H1 (cell line): ENCODE measurements around the gene ING1. TPM values are rescaled to one million over a fixed set of nuclear protein-coding genes. Genes with fewer than 3 reads are reported as not detected.

Experiments used
- CTCF ChIA-PET: fragments of 300-600 bp; sonication (Branson Sonifier 250); formaldehyde crosslinking; loops from one replicate; lab custom pipeline; 2021; ENCODE audit not compliant: partially characterized antibody; lab: Charles Lee
- POLR2A ChIA-PET: fragments of 300-600 bp; sonication (Branson Sonifier 250); formaldehyde crosslinking; loops from one replicate; lab custom pipeline; 2021; ENCODE audit warnings: inconsistent platforms; ENCODE audit not compliant: partially characterized antibody; lab: Charles Lee
- DNase-seq, 2 experiments: peaks; one replicate each; pipeline versions ENCODE4 v3.0.0 to v3.0.0-alpha.2; 2010 to 2022; ENCODE audit warnings: low spot score in 2 of 2, low read depth in 1 of 2, mixed read lengths in 1 of 2
- FAIRE-seq: peaks from 2 replicates; lab custom pipeline; 2011; peaks lifted over from hg19 to GRCh38; lab: Jason Lieb, UNC
- H2AFZ ChIP-seq: 2 replicates; pipeline ENCODE4 v1.8.1; 2012; ENCODE audit warnings: low read length, inconsistent platforms
- H2AK5ac ChIP-seq: 2 replicates; pipeline ENCODE4 v1.6.1; 2013; ENCODE audit warnings: low read depth, low read length
- H2BK120ac ChIP-seq: replicated peaks from 2 replicates; pipeline ENCODE3; 2013; ENCODE audit warnings: low read depth, low read length, inconsistent platforms
- H2BK12ac ChIP-seq: 2 replicates; pipeline ENCODE4 v1.6.1; 2013; ENCODE audit warnings: low read depth, low read length
- H2BK15ac ChIP-seq: 2 replicates; pipeline ENCODE4 v1.6.1; 2013; ENCODE audit warnings: low read length
- H2BK20ac ChIP-seq: 2 replicates; pipeline ENCODE4 v1.6.1; 2013; ENCODE audit warnings: low read length
- H2BK5ac ChIP-seq: 2 replicates; pipeline ENCODE4 v1.6.1; 2013; ENCODE audit warnings: low read depth, low read length
- H3K14ac ChIP-seq: 2 replicates; pipeline ENCODE4 v1.6.1; 2013; ENCODE audit warnings: inconsistent platforms; ENCODE audit not compliant: insufficient read length
- H3K18ac ChIP-seq: 2 replicates; pipeline ENCODE4 v1.6.1; 2013; ENCODE audit warnings: low read length; ENCODE audit errors: extremely low read depth
- H3K23ac ChIP-seq: 2 replicates; pipeline ENCODE4 v1.6.1; 2013; ENCODE audit warnings: inconsistent platforms; ENCODE audit not compliant: insufficient read length
- H3K23me2 ChIP-seq: 2 replicates; pipeline ENCODE4 v1.6.1; 2013; ENCODE audit warnings: low read depth, low read length
- H3K27ac ChIP-seq: 2 replicates; pipeline ENCODE4 v1.6.1; 2011; ENCODE audit warnings: low read depth, low read length, inconsistent platforms
- H3K27me3 ChIP-seq, 4 experiments: replicated peaks in 1 of 4; 1 replicate in 1 of 4; 2 replicates in 3 of 4; pipeline versions ENCODE4 v1.6.1 to v1.8.1; 2011 to 2013; ENCODE audit warnings: low read length in 3 of 4, mild to moderate bottlenecking in 3 of 4, inconsistent platforms in 2 of 4, mixed read lengths in 2 of 4, moderate library complexity in 1 of 4; ENCODE audit not compliant: control insufficient read depth in 3 of 4, insufficient read depth in 3 of 4; ENCODE audit errors: extremely low read depth in 1 of 4
- H3K36me3 ChIP-seq, 4 experiments: 2 replicates each; pipeline versions ENCODE4 v1.6.1 to v1.8.1; 2011 to 2013; ENCODE audit warnings: mild to moderate bottlenecking in 4 of 4, low read length in 3 of 4, moderate library complexity in 2 of 4, control low read depth in 1 of 4, inconsistent platforms in 1 of 4; ENCODE audit not compliant: insufficient read depth in 4 of 4, control insufficient read depth in 2 of 4
- H3K4ac ChIP-seq: replicated peaks from 2 replicates; pipeline ENCODE3; 2013; ENCODE audit warnings: low read length, low read depth, mixed read lengths, inconsistent platforms; ENCODE audit not compliant: insufficient read length
- H3K4me1 ChIP-seq, 4 experiments: replicated peaks in 1 of 4; 1 replicate in 1 of 4; 2 replicates in 3 of 4; pipeline versions ENCODE4 v1.6.1 to v1.8.1; 2011 to 2013; ENCODE audit warnings: low read length in 3 of 4, inconsistent platforms in 2 of 4, mixed read lengths in 1 of 4; ENCODE audit not compliant: insufficient read depth in 4 of 4, control insufficient read depth in 3 of 4
- H3K4me2 ChIP-seq, 2 experiments: 2 replicates each; pipeline versions ENCODE4 v1.6.1 to v1.8.1; 2011 to 2013; ENCODE audit warnings: low read depth in 2 of 2, low read length in 2 of 2, control low read depth in 1 of 2, inconsistent platforms in 1 of 2, mild to moderate bottlenecking in 1 of 2; ENCODE audit not compliant: insufficient read depth in 1 of 2
- H3K4me3 ChIP-seq, 4 experiments: fragments of 200-600, 300-600 bp in 1 of 4; sonication (generic), shearing (Covaris generic), sonication (Bioruptor Twin) in 1 of 4; 2 replicates each; pipeline versions ENCODE4 v1.5.1 to v1.8.1; 2011 to 2016; ENCODE audit warnings: low read length in 4 of 4, low read depth in 3 of 4, control low read depth in 2 of 4, inconsistent platforms in 2 of 4, mild to moderate bottlenecking in 2 of 4, mixed read lengths in 1 of 4, moderate library complexity in 1 of 4; ENCODE audit not compliant: insufficient read depth in 2 of 4; ENCODE audit errors: extremely low read depth in 1 of 4
- H3K56ac ChIP-seq: replicated peaks from 2 replicates; pipeline ENCODE3; 2013; ENCODE audit warnings: low read depth, mild to moderate bottlenecking, mixed read lengths, low read length, inconsistent platforms; ENCODE audit not compliant: insufficient read length
- H3K79me1 ChIP-seq: 2 replicates; pipeline ENCODE4 v1.6.1; 2013; ENCODE audit warnings: low read depth, low read length, control low read depth
- H3K79me2 ChIP-seq, 2 experiments: 2 replicates each; pipeline versions ENCODE4 v1.6.1 to v1.8.1; 2012 to 2013; ENCODE audit warnings: low read length in 2 of 2, mild to moderate bottlenecking in 2 of 2, inconsistent platforms in 1 of 2; ENCODE audit not compliant: insufficient read depth in 2 of 2, control insufficient read depth in 1 of 2
- H3K9ac ChIP-seq, 4 experiments: replicated peaks in 1 of 4; 1 replicate in 1 of 4; 2 replicates in 3 of 4; pipeline versions ENCODE4 v1.6.1 to v1.8.1; 2011 to 2013; ENCODE audit warnings: low read depth in 3 of 4, low read length in 3 of 4, control low read depth in 2 of 4, mild to moderate bottlenecking in 2 of 4, moderate library complexity in 2 of 4, inconsistent platforms in 1 of 4; ENCODE audit errors: extremely low read depth in 1 of 4
- H3K9me3 ChIP-seq, 2 experiments: 2 replicates each; pipeline versions ENCODE4 v1.6.1 to v1.8.1; 2012 to 2013; ENCODE audit warnings: mild to moderate bottlenecking in 2 of 2, moderate library complexity in 2 of 2, control low read depth in 1 of 2, inconsistent platforms in 1 of 2, low read depth in 1 of 2, low read length in 1 of 2, mixed read lengths in 1 of 2; ENCODE audit not compliant: insufficient read depth in 2 of 2
- H4K20me1 ChIP-seq, 2 experiments: replicated peaks in 1 of 2; 2 replicates each; pipeline versions ENCODE3 to v1.8.1; 2011 to 2013; ENCODE audit warnings: inconsistent platforms in 2 of 2, low read length in 2 of 2, mild to moderate bottlenecking in 1 of 2; ENCODE audit not compliant: insufficient read depth in 2 of 2, control insufficient read depth in 1 of 2
- H4K5ac ChIP-seq: 2 replicates; pipeline ENCODE4 v1.6.1; 2013; ENCODE audit warnings: low read length, low read depth, mixed read lengths, inconsistent platforms; ENCODE audit not compliant: insufficient read length
- H4K8ac ChIP-seq: 2 replicates; pipeline ENCODE4 v1.8.0; 2013; ENCODE audit warnings: mild to moderate bottlenecking, moderate library complexity, low read length, inconsistent platforms; ENCODE audit not compliant: insufficient read depth; ENCODE audit errors: extremely low read depth
- H4K91ac ChIP-seq: replicated peaks from 2 replicates; pipeline ENCODE3; 2013; ENCODE audit warnings: low read length, mixed read lengths, inconsistent platforms; ENCODE audit not compliant: insufficient read length
- HDAC6 ChIP-seq: IDR thresholded peaks from one replicate; pipeline ENCODE4 v1.7.1; 2012; ENCODE audit warnings: low read depth, mild to moderate bottlenecking, inconsistent platforms, low read length, moderate library complexity
- JUND ChIP-seq: IDR thresholded peaks from 2 replicates; pipeline ENCODE4 v1.6.1; 2011; ENCODE audit warnings: mild to moderate bottlenecking, improper control_type of control experiment, low read length
- NRF1 ChIP-seq: IDR thresholded peaks from 2 replicates; pipeline ENCODE4 v1.6.1; 2011; ENCODE audit warnings: mild to moderate bottlenecking, low read depth, low read length, improper control_type of control experiment
- RBBP5 ChIP-seq: IDR thresholded peaks from 2 replicates; pipeline ENCODE4 v1.7.1; 2012; ENCODE audit warnings: low read depth, mild to moderate bottlenecking, inconsistent platforms, low read length, moderate library complexity, borderline replicate concordance
- SIX5 ChIP-seq: IDR thresholded peaks from 2 replicates; pipeline ENCODE4 v1.6.1; 2011; ENCODE audit warnings: mild to moderate bottlenecking, low read depth, low read length
- WGBS, 2 experiments: shearing (Covaris generic) in 1 of 2; methylation state at CpG; one replicate each; pipeline versions ENCODE4 v1.1.6 to v1.1.7; 2013 to 2015; ENCODE audit warnings: low lambda C conversion rate in 2 of 2, mixed read lengths in 2 of 2, inconsistent platforms in 1 of 2, low coverage in 1 of 2, missing lambda C conversion rate in 1 of 2; ENCODE audit not compliant: insufficient replicate concordance in 2 of 2, insufficient coverage in 1 of 2, insufficient read length in 1 of 2; ENCODE audit errors: extremely low coverage in 1 of 2, missing lambda C conversion rate in 1 of 2; 5-methylcytosine and 5-hydroxymethylcytosine counted together
- polyA plus RNA-seq, 7 experiments: library from polyadenylated mRNA; depleted of rRNA in 3 of 7; stranded (reverse) in 5 of 7; unstranded in 2 of 7; fragments of >200 nt in 5 of 7; fragments of 200-250 nt in 2 of 7; gene quantifications; 1 replicate in 5 of 7; 2 replicates in 1 of 7; 4 replicates in 1 of 7; pipeline versions ENCODE4 v1.2.1 to v1.2.3, GENCODE V29; 2011 to 2013; ENCODE audit warnings: missing spikeins in 2 of 7, mixed read lengths in 2 of 7
- total RNA-seq: library from RNA; stranded (reverse); fragmentation: NEBNext Ultra II Directional; extraction: Animal tissue kit (Norgen Biotek cat#: 25700); gene quantifications from 2 replicates; pipeline ENCODE4 v1.2.1, GENCODE V29; 2021
- TF ChIP-seq, protein P1 (sequence below): IDR thresholded peaks from 2 replicates; pipeline ENCODE4 v1.6.1; 2011; ENCODE audit warnings: low read length, improper control_type of control experiment
- TF ChIP-seq, protein P2 (sequence below): IDR thresholded peaks from 2 replicates; pipeline ENCODE4 v1.6.1; 2012; ENCODE audit warnings: inconsistent platforms

Gene ING1
- total and polyA plus RNA-seq, 2 of the 8 experiments (the other 6 are each of a cell fraction or from before 2014, with no cell fraction given), result 22.3 to 26.6 TPM

DNA sequence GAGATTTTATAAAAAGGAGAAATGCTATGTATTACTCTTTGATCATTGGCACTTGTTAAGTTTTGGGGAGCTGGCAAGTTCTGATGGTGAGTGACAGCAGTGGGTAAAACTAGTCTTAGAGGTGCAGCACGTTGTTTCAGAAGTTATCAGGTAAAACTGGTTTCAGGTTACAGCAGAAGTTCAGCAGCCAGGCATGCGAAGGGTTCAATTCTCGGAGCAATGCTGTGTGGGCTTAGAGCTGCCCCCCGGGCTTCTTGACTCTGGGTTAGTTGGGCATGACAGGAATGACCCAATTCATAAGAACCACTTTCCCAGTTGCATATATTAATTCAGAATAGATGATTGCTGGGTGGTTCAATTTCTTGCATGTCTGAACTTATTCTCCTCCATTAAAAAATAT, 34.8 kb downstream of the ING1 start:
- no peak overlapping the region for H3K4me2 ChIP-seq
- peaks cover 9 to 14% of the 10 kb centered on the region in 2 experiments for H3K9me3 ChIP-seq
- H3K56ac ChIP-seq, result no peak overlapping the region
- DNase-seq, result no peak
- H4K5ac ChIP-seq, result no peak overlapping the region
- no peaks in the 10 kb centered on the region for H3K79me1 ChIP-seq
- H2AFZ ChIP-seq, result no peak overlapping the region
- H4K8ac ChIP-seq, result no peak overlapping the region
- H3K4me1 ChIP-seq, result peaks cover 0 to 2% (median 0%) of the 10 kb centered on the region in 4 experiments; a peak in 4 of 7 replicates
- H3K18ac ChIP-seq, result no peak overlapping the region
- H3K14ac ChIP-seq, result no peak overlapping the region
- H2BK5ac ChIP-seq, result no peak overlapping the region
- POLR2A ChIA-PET, result no interaction called here
- no peak overlapping the region for H2BK20ac ChIP-seq
- no peak overlapping the region for H3K23ac ChIP-seq
- no peak overlapping the region for H2BK12ac ChIP-seq
- WGBS, 2 experiments, result 73% methylated on average over 4 of the region's 4 CpGs; no CpG with 5 or more reads in 1 of the 2 experiments
- H4K20me1 ChIP-seq, result no peaks in the 10 kb centered on the region
- H3K27ac ChIP-seq, result no peak overlapping the region
- no peak overlapping the region for H2BK120ac ChIP-seq
- TF ChIP-seq JUND (no peak), SIX5 (no peak), HDAC6 (no peak), NRF1 (no peak), RBBP5 (no peak)
- TF ChIP-seq, protein P1, sequence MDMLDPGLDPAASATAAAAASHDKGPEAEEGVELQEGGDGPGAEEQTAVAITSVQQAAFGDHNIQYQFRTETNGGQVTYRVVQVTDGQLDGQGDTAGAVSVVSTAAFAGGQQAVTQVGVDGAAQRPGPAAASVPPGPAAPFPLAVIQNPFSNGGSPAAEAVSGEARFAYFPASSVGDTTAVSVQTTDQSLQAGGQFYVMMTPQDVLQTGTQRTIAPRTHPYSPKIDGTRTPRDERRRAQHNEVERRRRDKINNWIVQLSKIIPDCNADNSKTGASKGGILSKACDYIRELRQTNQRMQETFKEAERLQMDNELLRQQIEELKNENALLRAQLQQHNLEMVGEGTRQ, result no peak
- TF ChIP-seq, protein P2, sequence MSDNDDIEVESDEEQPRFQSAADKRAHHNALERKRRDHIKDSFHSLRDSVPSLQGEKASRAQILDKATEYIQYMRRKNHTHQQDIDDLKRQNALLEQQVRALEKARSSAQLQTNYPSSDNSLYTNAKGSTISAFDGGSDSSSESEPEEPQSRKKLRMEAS, result no peak
- H3K36me3 ChIP-seq, result peaks cover 0 to 2% (median 0%) of the 10 kb centered on the region in 4 experiments; a peak in 1 of 8 replicates
- no peak overlapping the region for H3K4me3 ChIP-seq
- no peaks in the 10 kb centered on the region for H3K79me2 ChIP-seq
- H3K23me2 ChIP-seq, result no peaks in the 10 kb centered on the region
- H3K9ac ChIP-seq, result no peak overlapping the region
- no peak overlapping the region for H3K4ac ChIP-seq
- CTCF ChIA-PET, result interaction anchor here (0.6 to 1.3 kb wide), 3 partner anchors 64 to 71 kb away, joined by 3 to 4 read pairs (median 3); no protein-coding TSS in a partner anchor
- H3K27me3 ChIP-seq, result no peaks in the 10 kb centered on the region
- no peak overlapping the region for H2BK15ac ChIP-seq
- no peak overlapping the region for H2AK5ac ChIP-seq
- no peak for FAIRE-seq
- H4K91ac ChIP-seq, result no peak overlapping the region
